GM10266 (cell line): ENCODE data around the gene SNAP47.

Source experiments
- DNase-seq: peaks from one replicate; pipeline ENCODE4 v3.0.0; 2012; ENCODE audit errors: extremely low spot score
- CTCF ChIP-seq: IDR thresholded peaks from 2 replicates; pipeline ENCODE4 v1.5.1; 2012; ENCODE audit warnings: mild to moderate bottlenecking, low read depth; ENCODE audit not compliant: control insufficient read depth, insufficient read depth; ENCODE audit errors: missing control alignments

SNAP47 gene

GRCh38 chr1:227740401-227740960 lies 5.2 kb downstream of the SNAP47 start:
- no peak for DNase-seq
- TF ChIP-seq CTCF: no peak

- no peak for DNase-seq
- TF ChIP-seq CTCF: no peak
Measured at GRCh38 chr1:227741166-227741870, 6.1 kb downstream of the SNAP47 start.

- DNase-seq: no peak
- no peak for TF ChIP-seq CTCF
Measured at GRCh38 chr1:227742738-227743715, 7.8 kb downstream of the SNAP47 start.

- no peak for TF ChIP-seq CTCF
- DNase-seq: no peak
Measured at GRCh38 chr1:227744668-227745067, 9.4 kb downstream of the SNAP47 start.

- DNase-seq: no peak
- TF ChIP-seq CTCF: no peak
Measured at GRCh38 chr1:227745568-227746265, 10.5 kb downstream of the SNAP47 start.

GRCh38 chr1:227746676-227747075 lies 11.4 kb downstream of the SNAP47 start:
- TF ChIP-seq CTCF: no peak

More at GRCh38 chr1:227746676-227747075, 11.4 kb downstream of the SNAP47 start:
- DNase-seq: no peak
